HEK293 (cell line): ENCODE measurements around the gene AKR7A3.
"Not testable (repeated sequence)": the region's sequence is repeated elsewhere in the genome, so short reads cannot be mapped to it uniquely, and the experiment has no call there.

Experiments
- CTCF ChIA-PET: fragments of 350-600 bp; formaldehyde crosslinking; extraction: SDS; loops from one replicate; lab custom pipeline; 2021; ENCODE audit warnings: antibody characterized with exemption; lab: Yijun Ruan, JAX
- POLR2A ChIA-PET: fragments of 300-600 bp; formaldehyde crosslinking; extraction: SDS; loops from one replicate; lab custom pipeline; 2020; ENCODE audit warnings: antibody characterized with exemption, inconsistent platforms; lab: Yijun Ruan, JAX
- H3K27ac ChIP-seq: fragments of 200-500 bp; sonication (Bioruptor generic); 2 replicates; pipeline ENCODE4 v1.5.1; 2014; ENCODE audit warnings: low read depth, low read length, control low read depth, inconsistent platforms; ENCODE audit errors: extremely low read depth
- H3K36me3 ChIP-seq, 2 experiments: fragments of 200-500 bp in 1 of 2; sonication (Bioruptor generic) in 1 of 2; 1 replicate in 1 of 2; 2 replicates in 1 of 2; pipeline ENCODE4 v1.5.1; 2014 to 2017; ENCODE audit warnings: inconsistent platforms in 2 of 2, low read length in 2 of 2; ENCODE audit not compliant: control insufficient read depth in 2 of 2, insufficient read depth in 1 of 2
- H3K4me1 ChIP-seq: fragments of 200-500 bp; sonication (Bioruptor generic); 2 replicates; pipeline ENCODE4 v1.5.1; 2014; ENCODE audit warnings: mild to moderate bottlenecking, low read length, inconsistent platforms; ENCODE audit not compliant: control insufficient read depth, insufficient read depth
- H3K4me3 ChIP-seq: 2 replicates; pipeline ENCODE4 v1.5.1; 2011; ENCODE audit warnings: low read depth, mild to moderate bottlenecking, control low read depth, low read length, moderate library complexity
- H3K9me3 ChIP-seq: fragments of 200-500 bp; sonication (Bioruptor generic); 2 replicates; pipeline ENCODE4 v1.5.1; 2014; ENCODE audit warnings: low read depth, low read length, inconsistent platforms; ENCODE audit not compliant: control insufficient read depth, insufficient read depth
- BCL11B ChIP-seq: fragments of 450-650 bp; formaldehyde crosslinking; IDR thresholded peaks from 2 replicates; pipeline ENCODE4 v1.5.1; 2016; ENCODE audit warnings: low read depth, missing biosample characterization, missing genetic modification characterization
- GFI1B ChIP-seq: fragments of 450-650 bp; formaldehyde crosslinking; IDR thresholded peaks from 2 replicates; pipeline ENCODE4 v1.5.1; 2016; ENCODE audit warnings: missing biosample characterization, missing genetic modification characterization
- KLF7 ChIP-seq: fragments of 450-650 bp; formaldehyde crosslinking; IDR thresholded peaks from 2 replicates; pipeline ENCODE4 v1.5.1; 2016; ENCODE audit warnings: missing biosample characterization, missing genetic modification characterization, borderline replicate concordance
- KLF9 ChIP-seq: fragments of 450-650 bp; formaldehyde crosslinking; IDR thresholded peaks from 2 replicates; pipeline ENCODE4 v1.5.1; 2016; ENCODE audit warnings: missing biosample characterization, missing genetic modification characterization, low read depth
- OSR2 ChIP-seq: fragments of 450-650 bp; formaldehyde crosslinking; IDR thresholded peaks from 2 replicates; pipeline ENCODE4 v1.5.1; 2016; ENCODE audit warnings: missing biosample characterization, missing genetic modification characterization
- PRDM1 ChIP-seq: fragments of 450-650 bp; formaldehyde crosslinking; IDR thresholded peaks from 2 replicates; pipeline ENCODE4; 2016; ENCODE audit warnings: missing biosample characterization, missing genetic modification characterization
- ZBTB1 ChIP-seq: fragments of 450-650 bp; formaldehyde crosslinking; IDR thresholded peaks from 2 replicates; pipeline ENCODE4 v1.5.1; 2016; ENCODE audit warnings: missing biosample characterization, missing genetic modification characterization
- ZBTB48 ChIP-seq: fragments of 450-650 bp; formaldehyde crosslinking; IDR thresholded peaks from 2 replicates; pipeline ENCODE4 v1.5.1; 2016; ENCODE audit warnings: missing biosample characterization, missing genetic modification characterization
- ZNF114 ChIP-seq: fragments of 450-650 bp; formaldehyde crosslinking; IDR thresholded peaks from 2 replicates; pipeline ENCODE4 v1.5.0; 2017; ENCODE audit warnings: missing biosample characterization, missing genetic modification characterization
- ZNF140 ChIP-seq: fragments of 450-650 bp; formaldehyde crosslinking; IDR thresholded peaks from 2 replicates; pipeline ENCODE4 v1.5.1; 2016; ENCODE audit warnings: missing biosample characterization, missing genetic modification characterization
- ZNF214 ChIP-seq: fragments of 450-650 bp; formaldehyde crosslinking; IDR thresholded peaks from 2 replicates; pipeline ENCODE4 v1.5.1; 2017; ENCODE audit warnings: missing biosample characterization, mild to moderate bottlenecking, missing genetic modification characterization, borderline replicate concordance
- ZNF24 ChIP-seq: fragments of 450-650 bp; formaldehyde crosslinking; IDR thresholded peaks from 2 replicates; pipeline ENCODE4 v1.5.1; 2016; ENCODE audit warnings: missing biosample characterization, missing genetic modification characterization
- ZNF274 ChIP-seq, 2 experiments: fragments of 200-500 bp in 1 of 2; fragments of 450-650 bp in 1 of 2; sonication (Bioruptor generic) in 1 of 2; formaldehyde crosslinking in 1 of 2; IDR thresholded peaks; 2 replicates each; pipeline versions ENCODE4 v1.5.1 to v1.6.1; 2014 to 2016; ENCODE audit warnings: borderline replicate concordance in 1 of 2, inconsistent platforms in 1 of 2, low read length in 1 of 2, missing biosample characterization in 1 of 2, missing genetic modification characterization in 1 of 2
- ZNF404 ChIP-seq: fragments of 450-650 bp; formaldehyde crosslinking; IDR thresholded peaks from 2 replicates; pipeline ENCODE4 v1.5.1; 2017; ENCODE audit warnings: missing biosample characterization, missing genetic modification characterization
- ZNF518A ChIP-seq: fragments of 450-650 bp; formaldehyde crosslinking; conservative IDR thresholded peaks from 2 replicates; pipeline ENCODE4 v1.5.1; 2016; ENCODE audit warnings: low read depth, missing biosample characterization, missing genetic modification characterization
- ZNF544 ChIP-seq: fragments of 450-650 bp; formaldehyde crosslinking; IDR thresholded peaks from 2 replicates; pipeline ENCODE4 v1.5.0; 2017; ENCODE audit warnings: missing biosample characterization, missing genetic modification characterization
- ZNF548 ChIP-seq: fragments of 450-650 bp; formaldehyde crosslinking; IDR thresholded peaks from 2 replicates; pipeline ENCODE4 v1.5.1; 2016; ENCODE audit warnings: missing biosample characterization, missing genetic modification characterization
- ZNF549 ChIP-seq: fragments of 450-650 bp; IDR thresholded peaks from 2 replicates; pipeline ENCODE4 v1.5.1; 2018; ENCODE audit warnings: missing biosample characterization, missing genetic modification characterization, mild to moderate bottlenecking, inconsistent platforms, moderate library complexity
- ZNF558 ChIP-seq: fragments of 450-650 bp; formaldehyde crosslinking; IDR thresholded peaks from 2 replicates; pipeline ENCODE4 v1.5.1; 2016; ENCODE audit warnings: missing biosample characterization, missing genetic modification characterization
- ZNF571 ChIP-seq: fragments of 450-650 bp; formaldehyde crosslinking; IDR thresholded peaks from 2 replicates; pipeline ENCODE4 v1.5.0; 2017; ENCODE audit warnings: missing biosample characterization, missing genetic modification characterization
- ZNF677 ChIP-seq: fragments of 450-650 bp; IDR thresholded peaks from 2 replicates; pipeline ENCODE4 v1.5.0; 2018; ENCODE audit warnings: missing biosample characterization, mild to moderate bottlenecking, missing genetic modification characterization, moderate library complexity
- ZNF785 ChIP-seq: fragments of 450-650 bp; formaldehyde crosslinking; IDR thresholded peaks from 2 replicates; pipeline ENCODE4 v1.5.1; 2016; ENCODE audit warnings: missing biosample characterization, missing genetic modification characterization
- ZNF792 ChIP-seq: fragments of 450-650 bp; formaldehyde crosslinking; IDR thresholded peaks from 2 replicates; pipeline ENCODE4 v1.5.1; 2016; ENCODE audit warnings: missing biosample characterization, missing genetic modification characterization
- ZNF830 ChIP-seq: fragments of 450-650 bp; IDR thresholded peaks from 2 replicates; pipeline ENCODE4 v1.5.0; 2018; ENCODE audit warnings: missing biosample characterization, missing genetic modification characterization, low read depth, mild to moderate bottlenecking, moderate library complexity
- ZNF843 ChIP-seq: fragments of 450-650 bp; formaldehyde crosslinking; IDR thresholded peaks from 2 replicates; pipeline ENCODE4 v1.5.1; 2016; ENCODE audit warnings: missing biosample characterization, missing genetic modification characterization
- ZSCAN4 ChIP-seq: fragments of 450-650 bp; formaldehyde crosslinking; IDR thresholded peaks from 2 replicates; pipeline ENCODE4 v1.5.1; 2017; ENCODE audit warnings: missing biosample characterization, missing genetic modification characterization
- ZSCAN5A ChIP-seq: fragments of 450-650 bp; formaldehyde crosslinking; IDR thresholded peaks from 2 replicates; pipeline ENCODE4 v1.5.1; 2016; ENCODE audit warnings: missing biosample characterization, missing genetic modification characterization

The AKR7A3 gene

GRCh38 chr1:19283891-19284290 lies 4.7 kb downstream of the AKR7A3 start:
- POLR2A ChIA-PET = interaction anchor here (1.3 kb wide), 1 partner anchor 23 kb away, joined by 3 read pairs; no protein-coding TSS in a partner anchor
- Histone ChIP-seq H3K27ac (no peak overlapping the region), H3K4me1 (no peaks in the 10 kb centered on the region), H3K36me3 (peaks cover 6 to 41% of the 10 kb centered on the region in 2 experiments; a peak in 2 of 3 replicates), H3K9me3 (no peaks in the 10 kb centered on the region), H3K4me3 (no peak overlapping the region)
- CTCF ChIA-PET = no interaction called here
- TF ChIP-seq ZNF518A (tag by site-specific recombination) = no peak
- TF ChIP-seq ZSCAN5A = no peak
- TF ChIP-seq ZNF404 (tag by site-specific recombination) = no peak
- TF ChIP-seq ZNF548 (tag by site-specific recombination) = no peak
- no peak for TF ChIP-seq ZBTB1 (tag by site-specific recombination)
- no peak for TF ChIP-seq BCL11B (tag by site-specific recombination)
- TF ChIP-seq ZNF571 (tag by site-specific recombination) = no peak
- TF ChIP-seq ZNF114 (tag by site-specific recombination) = no peak
- no peak for TF ChIP-seq ZBTB48 (tag by site-specific recombination)
- no peak for TF ChIP-seq ZNF214 (tag by site-specific recombination)
- TF ChIP-seq ZNF830 (tag by site-specific recombination) = no peak

GRCh38 chr1:19274636-19275035 lies 13.9 kb downstream of the AKR7A3 start:
- Histone ChIP-seq H3K4me3 (no peak overlapping the region), H3K27ac (no peak overlapping the region), H3K9me3 (no peaks in the 10 kb centered on the region), H3K36me3 (peaks cover 0 to 9% of the 10 kb centered on the region in 2 experiments; a peak in 2 of 3 replicates), H3K4me1 (no peaks in the 10 kb centered on the region)
- TF ChIP-seq ZNF544 (tag by site-specific recombination) (no peak), ZNF785 (tag by site-specific recombination) (no peak), ZNF549 (tag by site-specific recombination) (no peak), OSR2 (no peak), ZNF677 (tag by site-specific recombination) (no peak), ZNF24 (tag by site-specific recombination) (no peak), GFI1B (tag by site-specific recombination) (no peak), ZNF140 (tag by site-specific recombination) (no peak), ZSCAN4 (tag by site-specific recombination) (no peak), ZNF792 (no peak), ZNF274 (IDR thresholded peaks at IDR 0.05; ENCODE audit: low read length) (no peak), ZNF274 (tag by site-specific recombination; IDR thresholded peaks at IDR 0.05; ENCODE audit: borderline replicate concordance) (no peak), ZNF843 (tag by site-specific recombination) (no peak), KLF9 (tag by site-specific recombination) (no peak), ZNF558 (no peak), PRDM1 (tag by site-specific recombination) (no peak), KLF7 (tag by site-specific recombination) (no peak)
- CTCF ChIA-PET = no interaction called here
- POLR2A ChIA-PET = no interaction called here

GRCh38 chr1:19273844-19274531 lies 14.6 kb downstream of the AKR7A3 start:
- H3K4me1 ChIP-seq, H3K9me3 ChIP-seq, H3K36me3 ChIP-seq, H3K27ac ChIP-seq, CTCF ChIA-PET, POLR2A ChIA-PET, H3K4me3 ChIP-seq: not testable (repeated sequence)
